Heart left ventricle (tissue), 16 donors: ENCODE measurements around the gene XDH. TPM values are rescaled to one million over a fixed set of nuclear protein-coding genes. Genes with fewer than 3 reads are reported as not detected.

Source experiments
- ATAC-seq, 4 donors: fragments of 200-7000 bp; cut with Tn5 transposase; one replicate each; pipeline ENCODE4 v1.9.1; 2020 to 2022; ENCODE audit warnings: moderate library complexity in 4 of 4, mild to moderate bottlenecking in 3 of 4, moderate number of reproducible peaks in 1 of 4
- DNase-seq, 5 donors: peaks; one replicate each; pipeline ENCODE4 v3.0.0-alpha.2; 2020
- H3K27ac ChIP-seq, 12 donors: fragments of 200-600 bp; sonication (generic) in 4 of 12; one replicate each; pipeline versions ENCODE4 v1.5.0 to v1.8.0; 2016 to 2022; ENCODE audit warnings: mild to moderate bottlenecking in 2 of 12
- H3K27me3 ChIP-seq, 9 donors: fragments of 200-600 bp; sonication (generic) in 2 of 9; one replicate each; pipeline versions ENCODE4 v1.5.1 to v1.8.0; 2016 to 2022; ENCODE audit warnings: mild to moderate bottlenecking in 3 of 9
- H3K36me3 ChIP-seq, 9 donors: fragments of 200-600 bp; sonication (generic) in 2 of 9; one replicate each; pipeline versions ENCODE4 v1.5.0 to v1.8.0; 2018 to 2022; ENCODE audit warnings: mild to moderate bottlenecking in 2 of 9
- H3K4me1 ChIP-seq, 12 donors: fragments of 200-600 bp; sonication (generic) in 4 of 12; one replicate each; pipeline versions ENCODE4 v1.5.0 to v1.8.0; 2016 to 2022; ENCODE audit warnings: mild to moderate bottlenecking in 3 of 12
- H3K4me3 ChIP-seq, 12 donors: fragments of 200-600 bp; sonication (generic) in 4 of 12; one replicate each; pipeline versions ENCODE4 v1.5.0 to v1.8.0; 2017 to 2022; ENCODE audit warnings: mild to moderate bottlenecking in 9 of 12, moderate library complexity in 4 of 12
- H3K9me3 ChIP-seq, 12 donors: fragments of 200-600 bp; sonication (generic) in 4 of 12; one replicate each; pipeline versions ENCODE4 v1.5.0 to v1.8.0; 2016 to 2022; ENCODE audit warnings: mild to moderate bottlenecking in 1 of 12
- POLR2A ChIP-seq, 2 donors: fragments of 450-650 bp; IDR thresholded peaks; one replicate each; pipeline ENCODE4 v1.6.1; 2017; ENCODE audit warnings: antibody characterized with exemption in 2 of 2, mild to moderate bottlenecking in 2 of 2, moderate library complexity in 2 of 2
- WGBS, 4 donors: extraction: QIAGEN DNeasy Blood & Tissue Kit in 2 of 4; methylation state at CpG; one replicate each; pipeline versions ENCODE4 v1.1.5 to v1.1.7; 2013 to 2018; 5-methylcytosine and 5-hydroxymethylcytosine counted together
- intact Hi-C, 10 donors: fragments of 100-400 bp; cut with DNase I; formaldehyde crosslinking; loops; one replicate each; pipeline versions ENCODE4 v1.11.1 to v1.14.2; 2022
- polyA plus RNA-seq, 2 donors: library from polyadenylated mRNA; stranded (reverse); fragments of 200-250 nt; gene quantifications; one replicate each; pipeline ENCODE4 v1.2.3, GENCODE V29; 2013
- total RNA-seq, 9 donors: library from RNA; depleted of rRNA in 2 of 9; stranded (reverse); fragments of >200 nt in 2 of 9; fragmentation: NEBNext Ultra II Directional in 3 of 9; extraction: Animal tissue kit (Norgen Biotek cat#: 25700) in 3 of 9; gene quantifications; one replicate each; pipeline versions ENCODE4 v1.1.0 to v1.2.4, GENCODE V29; 2016 to 2023
- TF ChIP-seq, protein P1 (sequence below), 12 donors: fragments of 200-600 bp; sonication (generic) in 4 of 12; IDR thresholded peaks; one replicate each; pipeline versions ENCODE4 v1.5.0 to v1.8.0; 2018 to 2022; ENCODE audit warnings: antibody characterized with exemption in 12 of 12, mild to moderate bottlenecking in 5 of 12
- donor health status: ischemic (EF 13 %, LVEDD 7.1; RV severe dilation, severe dysfunction).
- donor health status: healthy with polysubstance abuse.
- donor health status: DM: no; HTN: yes; CAD: no.
- donor health status: DM: no; HTN: no; CAD: no.
- donor health status: ischemic (EF 25% LVEDD 6.9; RV normal size, moderate dysfunction).
- donor health status: ischemic (EF 25% LVEDD 5.7; RV mildly dilated, moderate dysfunction).
- donor health status: healthy.
- donor health status: DM: yes; HTN: yes; CAD: no.
- donor health status: ischemic (EF 35%, LVEDD 5.7; RV mildly dilated, moderate dysfunction).
- donor health status: nonischemic (EF 11% LVEDD 7.7; RV severe dilation, severe dysfunction).
- donor health status: DM: yes; HTN: yes; CAD: no.
- donor health status: PGD.
- donor health status: ischemic (EF 29% LVEDD 5.4; RV normal size, mild dysfunction).
- donor health status: nonischemic (EF 23%, LVEDD 6.1; RV moderate dilation, normal function).

XDH gene
- total and polyA plus RNA-seq, 11 donors: 0.06 to 0.08 TPM; not detected in 9

DNA sequence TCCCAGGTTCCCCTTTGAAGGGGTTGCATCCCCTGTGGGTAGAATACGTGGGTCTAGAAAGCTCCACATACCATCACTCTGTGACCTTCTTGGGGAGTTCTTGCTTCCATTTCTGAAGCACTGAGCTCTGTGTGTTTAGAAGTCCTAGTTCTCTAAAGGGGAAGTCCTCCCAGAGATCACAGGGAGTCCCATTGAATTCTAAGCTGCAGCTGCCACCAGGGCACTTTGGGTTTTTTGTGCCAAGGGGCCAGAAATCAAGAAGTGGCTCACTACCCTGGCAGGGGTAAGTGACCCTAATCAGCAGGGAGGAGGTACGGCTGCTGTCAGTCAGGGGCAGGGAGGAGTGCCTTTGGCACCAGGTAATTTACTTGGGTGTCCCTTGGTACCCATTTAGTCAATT lies 109.7 kb downstream of the XDH start:
- no peak overlapping the region for H3K27ac ChIP-seq
- intact Hi-C loops: no loop called here
- TF ChIP-seq, protein P1, sequence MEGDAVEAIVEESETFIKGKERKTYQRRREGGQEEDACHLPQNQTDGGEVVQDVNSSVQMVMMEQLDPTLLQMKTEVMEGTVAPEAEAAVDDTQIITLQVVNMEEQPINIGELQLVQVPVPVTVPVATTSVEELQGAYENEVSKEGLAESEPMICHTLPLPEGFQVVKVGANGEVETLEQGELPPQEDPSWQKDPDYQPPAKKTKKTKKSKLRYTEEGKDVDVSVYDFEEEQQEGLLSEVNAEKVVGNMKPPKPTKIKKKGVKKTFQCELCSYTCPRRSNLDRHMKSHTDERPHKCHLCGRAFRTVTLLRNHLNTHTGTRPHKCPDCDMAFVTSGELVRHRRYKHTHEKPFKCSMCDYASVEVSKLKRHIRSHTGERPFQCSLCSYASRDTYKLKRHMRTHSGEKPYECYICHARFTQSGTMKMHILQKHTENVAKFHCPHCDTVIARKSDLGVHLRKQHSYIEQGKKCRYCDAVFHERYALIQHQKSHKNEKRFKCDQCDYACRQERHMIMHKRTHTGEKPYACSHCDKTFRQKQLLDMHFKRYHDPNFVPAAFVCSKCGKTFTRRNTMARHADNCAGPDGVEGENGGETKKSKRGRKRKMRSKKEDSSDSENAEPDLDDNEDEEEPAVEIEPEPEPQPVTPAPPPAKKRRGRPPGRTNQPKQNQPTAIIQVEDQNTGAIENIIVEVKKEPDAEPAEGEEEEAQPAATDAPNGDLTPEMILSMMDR (IDR thresholded peaks at IDR 0.05): no peak
- no peak for TF ChIP-seq POLR2A (IDR thresholded peaks at IDR 0.05)
- no peaks in the 10 kb centered on the region for H3K27me3 ChIP-seq
- ATAC-seq: no peak
- H3K36me3 ChIP-seq: no peaks in the 10 kb centered on the region
- DNase-seq: no peak
- 50 to 90% (median 82%) methylated on average over 1 to 2 of the region's 2 CpGs for whole genome bisulfite sequencing, 4 donors
- no peak overlapping the region for H3K4me3 ChIP-seq
- peaks cover 0 to 21% (median 7%) of the 10 kb centered on the region in 12 donors for H3K4me1 ChIP-seq
- H3K9me3 ChIP-seq: peaks cover 0 to 6% (median 0%) of the 10 kb centered on the region in 12 donors

DNA sequence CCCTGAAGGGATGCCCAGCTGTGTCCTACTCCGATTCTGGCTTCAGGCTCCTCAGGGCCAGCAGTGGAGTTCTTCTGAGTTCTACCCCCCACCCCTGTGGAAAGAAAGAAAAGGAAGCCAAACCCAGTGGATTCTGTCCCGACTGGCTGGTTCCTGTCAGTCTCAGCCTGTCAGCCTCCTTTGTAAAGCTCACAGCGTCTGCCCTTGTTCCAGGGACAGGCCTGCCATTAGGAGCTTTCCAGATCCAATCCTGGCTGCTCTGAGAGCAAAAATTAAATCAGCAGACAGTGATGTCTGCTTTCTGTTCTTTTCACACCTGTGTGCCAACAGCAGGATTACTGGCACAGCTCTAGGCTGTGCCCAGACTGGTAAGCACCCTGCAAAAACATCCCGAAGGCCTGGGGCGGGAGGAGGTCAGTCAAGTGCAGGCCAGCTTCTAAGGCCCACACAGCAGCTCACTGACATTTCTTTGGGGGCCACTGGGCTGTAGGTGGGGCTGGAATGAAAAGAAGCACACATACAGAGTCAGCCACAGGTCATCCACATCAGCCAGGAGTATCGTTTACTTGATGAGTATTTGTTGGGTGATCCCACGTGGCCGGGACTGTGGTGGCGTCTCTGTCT lies 111.5 kb downstream of the XDH start:
- H3K27me3 ChIP-seq: no peaks in the 10 kb centered on the region
- DNase-seq (peak; percentile 57 to 85 (median 72)), ATAC-seq (peak; percentile 96 to 98 (median 96))
- intact Hi-C loops: no loop called here
- WGBS, 4 donors: 45 to 52% (median 51%) methylated on average over 9 of the region's 9 CpGs
- H3K4me3 ChIP-seq: no peak overlapping the region
- H3K36me3 ChIP-seq: no peaks in the 10 kb centered on the region
- H3K9me3 ChIP-seq: no peaks in the 10 kb centered on the region
- peak overlapping the region; percentile 55 to 87 (median 76) for H3K27ac ChIP-seq
- TF ChIP-seq, protein P1 (IDR thresholded peaks at IDR 0.05): no peak
- TF ChIP-seq POLR2A (IDR thresholded peaks at IDR 0.05): no peak
- peaks cover 0 to 21% (median 7%) of the 10 kb centered on the region in 12 donors for H3K4me1 ChIP-seq

DNA sequence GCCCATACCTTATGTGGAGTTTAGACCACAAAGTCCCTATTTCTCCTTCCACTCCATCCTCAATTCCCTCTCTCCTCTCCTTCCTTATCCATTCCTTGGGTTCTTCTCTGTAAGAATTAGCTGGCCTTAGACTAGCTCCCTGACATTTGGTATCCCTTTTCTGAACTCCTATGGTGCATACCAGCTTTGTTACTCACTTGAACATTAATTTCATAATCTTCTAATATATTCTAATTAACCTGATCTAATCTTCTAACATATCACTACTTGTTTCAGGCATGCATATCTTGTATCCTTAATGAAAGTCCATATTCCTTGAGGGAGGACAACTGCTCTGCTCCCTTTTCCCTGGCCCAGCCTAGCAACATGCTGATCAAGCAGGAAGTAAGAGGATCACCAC lies 114.2 kb downstream of the XDH start:
- H3K36me3 ChIP-seq: no peaks in the 10 kb centered on the region
- TF ChIP-seq, protein P1 (IDR thresholded peaks at IDR 0.05): no peak
- no peak for TF ChIP-seq POLR2A (IDR thresholded peaks at IDR 0.05)
- no peaks in the 10 kb centered on the region for H3K27me3 ChIP-seq
- no peaks in the 10 kb centered on the region for H3K9me3 ChIP-seq
- no peak overlapping the region for H3K27ac ChIP-seq
- H3K4me3 ChIP-seq: no peak overlapping the region
- peaks cover 0 to 46% (median 25%) of the 10 kb centered on the region in 12 donors for H3K4me1 ChIP-seq
- intact Hi-C loops: no loop called here
- DNase-seq (no peak), ATAC-seq (no peak)

DNA sequence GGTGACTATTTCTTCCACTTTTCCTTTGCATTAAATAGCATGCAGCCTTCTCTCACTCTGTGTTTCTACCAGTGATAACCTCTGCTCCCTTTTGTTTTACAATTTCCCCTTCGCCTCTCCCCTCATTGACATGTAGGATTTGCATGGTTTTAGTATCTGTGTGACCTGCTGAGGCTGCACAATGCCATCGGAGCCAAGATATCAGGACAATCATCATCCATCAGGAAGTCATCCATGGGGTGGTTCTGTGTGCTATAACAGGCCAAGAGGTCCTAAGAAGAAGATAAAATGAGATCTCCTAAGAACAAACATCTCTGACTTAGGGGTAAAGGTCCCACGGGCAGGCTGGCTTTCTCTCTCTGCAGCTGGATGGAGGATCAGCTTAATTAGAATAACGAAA lies 115.0 kb downstream of the XDH start:
- Histone ChIP-seq H3K36me3 (no peaks in the 10 kb centered on the region), H3K4me3 (no peak overlapping the region), H3K27ac (no peak overlapping the region), H3K4me1 (peaks cover 0 to 50% (median 26%) of the 10 kb centered on the region in 12 donors), H3K9me3 (no peaks in the 10 kb centered on the region), H3K27me3 (no peaks in the 10 kb centered on the region)
- WGBS, 4 donors: 66 to 77% (median 70%) methylated on average over 4 of the region's 4 CpGs
- intact Hi-C loops: no loop called here
- ATAC-seq (no peak), DNase-seq (no peak)
- TF ChIP-seq, protein P1 (IDR thresholded peaks at IDR 0.05): no peak
- TF ChIP-seq POLR2A (IDR thresholded peaks at IDR 0.05): no peak
